Measurements from ENCODE around the gene LMTK3.

DNA sequence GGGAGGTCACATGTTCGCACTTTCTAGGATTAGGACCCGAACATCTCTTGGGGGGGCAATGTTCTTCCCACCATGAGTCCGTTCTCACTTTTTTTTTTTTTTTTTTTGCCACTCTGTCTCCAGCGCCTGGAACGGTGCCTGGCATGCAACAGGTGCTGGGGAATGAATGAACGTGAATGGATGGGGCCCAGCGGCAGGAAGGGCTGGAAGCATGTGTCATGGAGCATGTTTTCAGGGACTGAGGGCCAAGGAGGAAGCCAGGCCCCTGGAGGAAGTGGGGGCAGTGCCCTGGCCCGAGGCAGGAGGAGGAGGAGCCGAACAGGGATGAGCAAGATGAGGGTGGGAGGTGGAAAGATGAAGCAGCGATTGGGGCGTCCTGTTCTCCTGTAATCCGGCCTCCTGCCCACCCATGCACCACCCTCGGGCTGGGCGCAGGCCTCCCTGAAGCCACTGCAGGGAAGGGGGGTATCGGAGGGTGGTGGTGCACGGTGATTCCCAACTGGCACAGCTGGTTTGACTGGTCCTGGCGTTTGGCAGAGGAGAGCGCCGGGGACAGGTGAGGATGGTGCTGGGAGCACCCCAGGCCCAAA is 31.6 kb upstream of the LMTK3 start:
- TF ChIP-seq, protein P1, sequence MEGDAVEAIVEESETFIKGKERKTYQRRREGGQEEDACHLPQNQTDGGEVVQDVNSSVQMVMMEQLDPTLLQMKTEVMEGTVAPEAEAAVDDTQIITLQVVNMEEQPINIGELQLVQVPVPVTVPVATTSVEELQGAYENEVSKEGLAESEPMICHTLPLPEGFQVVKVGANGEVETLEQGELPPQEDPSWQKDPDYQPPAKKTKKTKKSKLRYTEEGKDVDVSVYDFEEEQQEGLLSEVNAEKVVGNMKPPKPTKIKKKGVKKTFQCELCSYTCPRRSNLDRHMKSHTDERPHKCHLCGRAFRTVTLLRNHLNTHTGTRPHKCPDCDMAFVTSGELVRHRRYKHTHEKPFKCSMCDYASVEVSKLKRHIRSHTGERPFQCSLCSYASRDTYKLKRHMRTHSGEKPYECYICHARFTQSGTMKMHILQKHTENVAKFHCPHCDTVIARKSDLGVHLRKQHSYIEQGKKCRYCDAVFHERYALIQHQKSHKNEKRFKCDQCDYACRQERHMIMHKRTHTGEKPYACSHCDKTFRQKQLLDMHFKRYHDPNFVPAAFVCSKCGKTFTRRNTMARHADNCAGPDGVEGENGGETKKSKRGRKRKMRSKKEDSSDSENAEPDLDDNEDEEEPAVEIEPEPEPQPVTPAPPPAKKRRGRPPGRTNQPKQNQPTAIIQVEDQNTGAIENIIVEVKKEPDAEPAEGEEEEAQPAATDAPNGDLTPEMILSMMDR (IDR thresholded peaks at IDR 0.05): no peak
- TF ChIP-seq POLR2A (IDR thresholded peaks at IDR 0.05): no peak
